ENCODE results near the gene ZBED4. TPM values are rescaled to one million over a fixed set of nuclear protein-coding genes. Genes with fewer than 3 reads are reported as not detected.

The ZBED4 gene
- total and polyA plus RNA-seq, 2 of the 13 experiments (the other 11 are each of a cell fraction or from before 2014, with no cell fraction given), result 5.4 to 9.6 TPM

DNA sequence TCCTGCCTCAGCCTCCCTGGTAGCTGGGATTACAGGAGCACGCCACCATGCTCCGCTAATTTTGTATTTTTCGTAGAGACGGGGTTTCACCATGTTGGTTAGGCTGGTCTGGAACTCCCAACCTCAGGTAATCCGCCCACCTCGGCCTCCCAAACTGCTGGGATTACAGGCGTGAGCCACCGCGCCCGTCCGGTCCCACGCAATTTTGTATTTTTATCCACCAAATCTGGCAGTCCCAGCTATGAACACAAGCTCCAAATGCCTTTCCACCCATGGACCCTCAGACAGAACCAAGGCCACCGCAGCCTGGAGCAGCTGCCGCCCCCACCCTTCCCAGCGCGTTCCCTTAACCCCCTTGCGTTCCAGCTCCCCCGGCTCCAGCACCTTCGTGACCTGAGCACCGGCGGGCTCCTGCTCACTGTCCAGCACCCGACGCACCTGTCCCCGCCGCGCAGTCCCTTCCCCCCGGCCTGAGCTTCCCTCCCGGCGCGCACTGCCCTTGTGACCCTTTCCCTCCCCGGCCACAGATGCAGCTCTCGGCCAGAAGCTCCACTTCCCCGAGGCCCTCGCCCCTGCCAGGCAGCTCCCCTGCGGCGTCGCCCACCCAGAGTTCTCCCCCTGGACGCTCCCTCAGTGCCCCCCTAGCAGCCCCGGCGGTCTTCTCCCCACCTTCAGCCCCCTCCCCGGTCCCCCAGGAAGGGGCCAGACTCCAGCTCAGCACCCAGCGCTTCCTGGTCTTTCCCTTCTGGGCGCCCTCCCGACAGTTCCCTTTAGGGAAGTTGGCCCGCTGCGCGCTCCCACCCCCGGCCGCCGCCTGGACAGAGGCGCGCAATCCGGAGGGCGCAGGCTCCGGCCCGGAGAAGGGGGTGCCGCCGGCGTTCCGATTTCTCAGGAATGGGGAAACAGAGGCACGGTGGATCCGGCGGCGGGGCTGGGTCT, 5.6 kb upstream of the ZBED4 start:
- Histone ChIP-seq H4K20me1 (ENCODE audit: insufficient read depth, low read length) (no peaks in the 10 kb centered on the region), H3K27me3 (ENCODE audit: control insufficient read depth in 1 of 2, insufficient read depth in 2 of 2, low read length in 2 of 2) (peaks cover 15 to 51% of the 10 kb centered on the region in 2 experiments), H3K27ac (ENCODE audit: extremely low read length, insufficient read depth, low read length) (no peak overlapping the region), H3K9me3 (ENCODE audit: low read length) (no peaks in the 10 kb centered on the region), H3K9ac (ENCODE audit: insufficient read depth, low read depth, low read length) (no peak overlapping the region), H3K79me2 (ENCODE audit: insufficient read depth, low read length) (no peaks in the 10 kb centered on the region), H3K4me1 (ENCODE audit: insufficient read depth, low read length) (peaks cover 40% of the 10 kb centered on the region), H3K4me3 (replicated peaks in 1 of 3; ENCODE audit: insufficient read depth in 1 of 3, low read depth in 2 of 3, low read length in 3 of 3) (peak overlapping the region; percentile 50 to 72 (median 59); a peak in 5 of 6 replicates), H3K36me3 (replicated peaks in 1 of 2; ENCODE audit: control insufficient read depth in 1 of 2, insufficient read depth in 2 of 2, low read length in 2 of 2) (no peaks in the 10 kb centered on the region), H2AFZ (ENCODE audit: low read length) (no peak overlapping the region), H3K4me2 (ENCODE audit: low read depth, low read length) (peak overlapping the region; percentile 78)
- intact Hi-C loops (cut with micrococcal nuclease; ENCODE audit: unreplicated experiment), result no loop called here
- ATAC-seq (peak; percentile 35), FAIRE-seq (no peak), DNase-seq (ENCODE audit: low spot score) (no peak)
- ChIA-PET CTCF (ENCODE audit: low intra/inter-chr PET ratio, low total read pairs) (no interaction called here), POLR2A (interaction anchor here (0.8 kb wide), 1 partner anchor 10 kb away, joined by 3 read pairs; no protein-coding TSS in a partner anchor)
- no TSS peak for BruUV-seq (replicated peaks)
- in situ Hi-C loops (cut with HindIII; ENCODE audit: extremely low pct_ligation_motif_present, low pct_unique_long_range_greater_than_20kb), result no loop called here
- 30% methylated on average over 37 of the region's 64 CpGs for WGBS (ENCODE audit: low lambda C conversion rate)
- TF ChIP-seq, protein P1, sequence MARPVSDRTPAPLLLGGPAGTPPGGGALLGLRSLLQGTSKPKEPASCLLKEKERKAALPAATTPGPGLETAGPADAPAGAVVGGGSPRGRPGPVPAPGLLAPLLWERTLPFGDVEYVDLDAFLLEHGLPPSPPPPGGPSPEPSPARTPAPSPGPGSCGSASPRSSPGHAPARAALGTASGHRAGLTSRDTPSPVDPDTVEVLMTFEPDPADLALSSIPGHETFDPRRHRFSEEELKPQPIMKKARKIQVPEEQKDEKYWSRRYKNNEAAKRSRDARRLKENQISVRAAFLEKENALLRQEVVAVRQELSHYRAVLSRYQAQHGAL (CRISPR knock-in tag; IDR thresholded peaks at IDR 0.05; ENCODE audit: not compliant biosample characterization), result no peak
- TF ChIP-seq ZNF780A (CRISPR knock-in tag; IDR thresholded peaks at IDR 0.05) (peak; percentile 25; the same call in 1 of the 2 replicates), JUNB (CRISPR knock-in tag; IDR thresholded peaks at IDR 0.05; ENCODE audit: borderline replicate concordance) (no peak), ZNF253 (CRISPR knock-in tag; IDR thresholded peaks at IDR 0.05; ENCODE audit: borderline replicate concordance) (no peak), ZNF761 (CRISPR knock-in tag; conservative IDR thresholded peaks at IDR 0.05) (no peak), ZEB1 (IDR thresholded peaks at IDR 0.05; ENCODE audit: insufficient replicate concordance, low read depth) (no peak), PAF1 (CRISPR knock-in tag; IDR thresholded peaks at IDR 0.05) (no peak), ZNF891 (CRISPR knock-in tag; IDR thresholded peaks at IDR 0.05) (no peak), ERF (CRISPR knock-in tag; IDR thresholded peaks at IDR 0.05) (no peak), DR1 (CRISPR knock-in tag; IDR thresholded peaks at IDR 0.05) (no peak), SRSF1 (optimal IDR thresholded peaks at IDR 0.05; ENCODE audit: low read depth, low read length) (no peak), POLR2AphosphoS5 (IDR thresholded peaks at IDR 0.05; ENCODE audit: low read depth, low read length) (no peak), ZNF331 (CRISPR knock-in tag; IDR thresholded peaks at IDR 0.05) (no peak), KMT2A (CRISPR knock-in tag; IDR thresholded peaks at IDR 0.05) (no peak)
- TF ChIP-seq, protein P2, sequence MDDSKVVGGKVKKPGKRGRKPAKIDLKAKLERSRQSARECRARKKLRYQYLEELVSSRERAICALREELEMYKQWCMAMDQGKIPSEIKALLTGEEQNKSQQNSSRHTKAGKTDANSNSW (CRISPR knock-in tag; IDR thresholded peaks at IDR 0.05; ENCODE audit: borderline replicate concordance), result no peak
- TF ChIP-seq, protein P3, sequence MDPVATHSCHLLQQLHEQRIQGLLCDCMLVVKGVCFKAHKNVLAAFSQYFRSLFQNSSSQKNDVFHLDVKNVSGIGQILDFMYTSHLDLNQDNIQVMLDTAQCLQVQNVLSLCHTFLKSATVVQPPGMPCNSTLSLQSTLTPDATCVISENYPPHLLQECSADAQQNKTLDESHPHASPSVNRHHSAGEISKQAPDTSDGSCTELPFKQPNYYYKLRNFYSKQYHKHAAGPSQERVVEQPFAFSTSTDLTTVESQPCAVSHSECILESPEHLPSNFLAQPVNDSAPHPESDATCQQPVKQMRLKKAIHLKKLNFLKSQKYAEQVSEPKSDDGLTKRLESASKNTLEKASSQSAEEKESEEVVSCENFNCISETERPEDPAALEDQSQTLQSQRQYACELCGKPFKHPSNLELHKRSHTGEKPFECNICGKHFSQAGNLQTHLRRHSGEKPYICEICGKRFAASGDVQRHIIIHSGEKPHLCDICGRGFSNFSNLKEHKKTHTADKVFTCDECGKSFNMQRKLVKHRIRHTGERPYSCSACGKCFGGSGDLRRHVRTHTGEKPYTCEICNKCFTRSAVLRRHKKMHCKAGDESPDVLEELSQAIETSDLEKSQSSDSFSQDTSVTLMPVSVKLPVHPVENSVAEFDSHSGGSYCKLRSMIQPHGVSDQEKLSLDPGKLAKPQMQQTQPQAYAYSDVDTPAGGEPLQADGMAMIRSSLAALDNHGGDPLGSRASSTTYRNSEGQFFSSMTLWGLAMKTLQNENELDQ (CRISPR knock-in tag; IDR thresholded peaks at IDR 0.05; ENCODE audit: borderline replicate concordance), result no peak
- TF ChIP-seq, protein P4, sequence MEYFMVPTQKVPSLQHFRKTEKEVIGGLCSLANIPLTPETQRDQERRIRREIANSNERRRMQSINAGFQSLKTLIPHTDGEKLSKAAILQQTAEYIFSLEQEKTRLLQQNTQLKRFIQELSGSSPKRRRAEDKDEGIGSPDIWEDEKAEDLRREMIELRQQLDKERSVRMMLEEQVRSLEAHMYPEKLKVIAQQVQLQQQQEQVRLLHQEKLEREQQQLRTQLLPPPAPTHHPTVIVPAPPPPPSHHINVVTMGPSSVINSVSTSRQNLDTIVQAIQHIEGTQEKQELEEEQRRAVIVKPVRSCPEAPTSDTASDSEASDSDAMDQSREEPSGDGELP (IDR thresholded peaks at IDR 0.05; ENCODE audit: borderline replicate concordance, low read depth), result no peak
- TF ChIP-seq, protein P5, sequence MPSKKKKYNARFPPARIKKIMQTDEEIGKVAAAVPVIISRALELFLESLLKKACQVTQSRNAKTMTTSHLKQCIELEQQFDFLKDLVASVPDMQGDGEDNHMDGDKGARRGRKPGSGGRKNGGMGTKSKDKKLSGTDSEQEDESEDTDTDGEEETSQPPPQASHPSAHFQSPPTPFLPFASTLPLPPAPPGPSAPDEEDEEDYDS (CRISPR knock-in tag; IDR thresholded peaks at IDR 0.05), result no peak

All from HepG2 (cell line).